ENCODE measurements around the gene LDLRAD4. TPM values are rescaled to one million over a fixed set of nuclear protein-coding genes. Genes with fewer than 3 reads are reported as not detected.

Gene LDLRAD4
- 0.23 TPM for polyA plus RNA-seq (2013, experiment 1 of 2)
- 0.41 TPM for polyA plus RNA-seq (2013, experiment 2 of 2)

GRCh38 chr18:13218368-13218991 is at the start of gene LDLRAD4:
TSS of gene LDLRAD4 (plus strand) at chr18:13218760.
- peak within 1 kb of the TSS in 1 of 2 experiments; percentile 12 for H3K14ac ChIP-seq (ENCODE audit: low read length in 2 of 2)
- no peak within 1 kb of the TSS for H2BK15ac ChIP-seq (ENCODE audit: low read depth, poor library complexity, severe bottlenecking)
- peaks cover 0 to 3% of the 10 kb centered on the region in 2 experiments for H3K36me3 ChIP-seq (ENCODE audit: control insufficient read depth in 1 of 2, insufficient read depth in 2 of 2, low read depth in 1 of 2, low read length in 2 of 2)
- no peak within 1 kb of the TSS for H3K23ac ChIP-seq (ENCODE audit: low read length in 2 of 2)
- no peak within 1 kb of the TSS for H3K9ac ChIP-seq (ENCODE audit: low read length)
- H3K27ac ChIP-seq (ENCODE audit: low read length, poor library complexity, severe bottlenecking), result no peak within 1 kb of the TSS
- H3K18ac ChIP-seq (ENCODE audit: low read depth in 1 of 2, low read length in 2 of 2), result peak within 1 kb of the TSS in 1 of 2 experiments; percentile 19
- H3K27me3 ChIP-seq (ENCODE audit: control insufficient read depth in 1 of 2, insufficient read depth in 1 of 2, low read length in 2 of 2), result peaks cover 70 to 76% of the 10 kb centered on the region in 2 experiments
- no peak within 1 kb of the TSS for H4K8ac ChIP-seq (ENCODE audit: low read length)
- no peak within 1 kb of the TSS for H4K91ac ChIP-seq (ENCODE audit: low read length)
- H2BK12ac ChIP-seq (ENCODE audit: low read length in 2 of 2), result no peak within 1 kb of the TSS
- no peaks in the 10 kb centered on the region for H3K9me3 ChIP-seq (ENCODE audit: control insufficient read depth, low read length)
- H3K4ac ChIP-seq (ENCODE audit: low read depth in 1 of 2, low read length in 2 of 2), result no peak within 1 kb of the TSS
- no peak for DNase-seq
- no peaks in the 10 kb centered on the region for H3K79me1 ChIP-seq (replicated peaks; ENCODE audit: low read length, poor library complexity, severe bottlenecking)
- peaks cover 23% of the 10 kb centered on the region for H3K4me1 ChIP-seq (ENCODE audit: control insufficient read depth, insufficient read depth, low read depth, low read length)
- H3K4me3 ChIP-seq (ENCODE audit: insufficient read depth in 1 of 2, low read depth in 1 of 2, low read length in 2 of 2), result peak within 1 kb of the TSS; percentile 44 to 55
- no peak within 1 kb of the TSS for H2AFZ ChIP-seq (ENCODE audit: low read depth, low read length)
- no peak within 1 kb of the TSS for H2AK5ac ChIP-seq (ENCODE audit: low read length, severe bottlenecking)
- no peak within 1 kb of the TSS for H2BK120ac ChIP-seq (ENCODE audit: low read depth, low read length)
- H3K4me2 ChIP-seq (ENCODE audit: low read length, poor library complexity, severe bottlenecking), result peak within 1 kb of the TSS; percentile 85
- no peak within 1 kb of the TSS for H2BK5ac ChIP-seq (ENCODE audit: low read depth, low read length, poor library complexity, severe bottlenecking)
- 1% methylated on average over 56 of the region's 57 CpGs for WGBS

- no peaks in the 10 kb centered on the region for H3K36me3 ChIP-seq (ENCODE audit: control insufficient read depth in 1 of 2, insufficient read depth in 2 of 2, low read depth in 1 of 2, low read length in 2 of 2)
- no peak overlapping the region for H3K14ac ChIP-seq (ENCODE audit: low read length in 2 of 2)
- H2BK12ac ChIP-seq (ENCODE audit: low read length in 2 of 2), result no peak overlapping the region
- H3K9me3 ChIP-seq (ENCODE audit: control insufficient read depth, low read length), result no peaks in the 10 kb centered on the region
- no peak overlapping the region for H2BK120ac ChIP-seq (ENCODE audit: low read depth, low read length)
- no peaks in the 10 kb centered on the region for H3K4me1 ChIP-seq (ENCODE audit: control insufficient read depth, insufficient read depth, low read depth, low read length)
- H4K8ac ChIP-seq (ENCODE audit: low read length), result no peak overlapping the region
- 88% methylated on average over 14 of the region's 14 CpGs for WGBS
- no peak overlapping the region for H2AK5ac ChIP-seq (ENCODE audit: low read length, severe bottlenecking)
- H3K4me2 ChIP-seq (ENCODE audit: low read length, poor library complexity, severe bottlenecking), result no peak overlapping the region
- no peak for DNase-seq
- no peak overlapping the region for H2BK15ac ChIP-seq (ENCODE audit: low read depth, poor library complexity, severe bottlenecking)
- no peak overlapping the region for H3K27ac ChIP-seq (ENCODE audit: low read length, poor library complexity, severe bottlenecking)
- no peak overlapping the region for H3K4ac ChIP-seq (ENCODE audit: low read depth in 1 of 2, low read length in 2 of 2)
- no peak overlapping the region for H3K23ac ChIP-seq (ENCODE audit: low read length in 2 of 2)
- no peak overlapping the region for H2AFZ ChIP-seq (ENCODE audit: low read depth, low read length)
- no peak overlapping the region for H3K18ac ChIP-seq (ENCODE audit: low read depth in 1 of 2, low read length in 2 of 2)
- H3K27me3 ChIP-seq (ENCODE audit: control insufficient read depth in 1 of 2, insufficient read depth in 1 of 2, low read length in 2 of 2), result peaks cover 0 to 10% of the 10 kb centered on the region in 2 experiments
- H3K4me3 ChIP-seq (ENCODE audit: insufficient read depth in 1 of 2, low read depth in 1 of 2, low read length in 2 of 2), result no peak overlapping the region
- H3K79me1 ChIP-seq (replicated peaks; ENCODE audit: low read length, poor library complexity, severe bottlenecking), result no peaks in the 10 kb centered on the region
- no peak overlapping the region for H4K91ac ChIP-seq (ENCODE audit: low read length)
- H3K9ac ChIP-seq (ENCODE audit: low read length), result no peak overlapping the region
- H2BK5ac ChIP-seq (ENCODE audit: low read depth, low read length, poor library complexity, severe bottlenecking), result no peak overlapping the region
These were observed 44.9 kb upstream of the LDLRAD4 start for GRCh38 chr18:13173578-13174145.

GRCh38 chr18:13175266-13175665 is 43.3 kb upstream of the LDLRAD4 start:
- Histone ChIP-seq H3K4me1 (ENCODE audit: control insufficient read depth, insufficient read depth, low read depth, low read length) (no peaks in the 10 kb centered on the region), H3K27me3 (ENCODE audit: control insufficient read depth in 1 of 2, insufficient read depth in 1 of 2, low read length in 2 of 2) (peaks cover 0 to 10% of the 10 kb centered on the region in 2 experiments), H3K4ac (ENCODE audit: low read depth in 1 of 2, low read length in 2 of 2) (no peak overlapping the region), H3K4me3 (ENCODE audit: insufficient read depth in 1 of 2, low read depth in 1 of 2, low read length in 2 of 2) (no peak overlapping the region), H3K36me3 (ENCODE audit: control insufficient read depth in 1 of 2, insufficient read depth in 2 of 2, low read depth in 1 of 2, low read length in 2 of 2) (no peaks in the 10 kb centered on the region), H2BK5ac (ENCODE audit: low read depth, low read length, poor library complexity, severe bottlenecking) (no peak overlapping the region), H3K27ac (ENCODE audit: low read length, poor library complexity, severe bottlenecking) (no peak overlapping the region), H2BK15ac (ENCODE audit: low read depth, poor library complexity, severe bottlenecking) (no peak overlapping the region), H2BK12ac (ENCODE audit: low read length in 2 of 2) (no peak overlapping the region), H2AK5ac (ENCODE audit: low read length, severe bottlenecking) (no peak overlapping the region), H3K18ac (ENCODE audit: low read depth in 1 of 2, low read length in 2 of 2) (no peak overlapping the region), H3K4me2 (ENCODE audit: low read length, poor library complexity, severe bottlenecking) (no peak overlapping the region), H2AFZ (ENCODE audit: low read depth, low read length) (no peak overlapping the region), H4K91ac (ENCODE audit: low read length) (no peak overlapping the region), H3K79me1 (replicated peaks; ENCODE audit: low read length, poor library complexity, severe bottlenecking) (no peaks in the 10 kb centered on the region), H2BK120ac (ENCODE audit: low read depth, low read length) (no peak overlapping the region), H3K9me3 (ENCODE audit: control insufficient read depth, low read length) (no peaks in the 10 kb centered on the region), H3K23ac (ENCODE audit: low read length in 2 of 2) (no peak overlapping the region), H3K9ac (ENCODE audit: low read length) (no peak overlapping the region), H3K14ac (ENCODE audit: low read length in 2 of 2) (no peak overlapping the region), H4K8ac (ENCODE audit: low read length) (no peak overlapping the region)
- 78% methylated on average over 8 of the region's 8 CpGs for WGBS
- no peak for DNase-seq

- no peak overlapping the region for H2BK5ac ChIP-seq (ENCODE audit: low read depth, low read length, poor library complexity, severe bottlenecking)
- no peak overlapping the region for H3K4me3 ChIP-seq (ENCODE audit: insufficient read depth in 1 of 2, low read depth in 1 of 2, low read length in 2 of 2)
- H4K8ac ChIP-seq (ENCODE audit: low read length), result no peak overlapping the region
- no peak overlapping the region for H3K4ac ChIP-seq (ENCODE audit: low read depth in 1 of 2, low read length in 2 of 2)
- H3K9me3 ChIP-seq (ENCODE audit: control insufficient read depth, low read length), result no peaks in the 10 kb centered on the region
- no peak for DNase-seq
- H3K23ac ChIP-seq (ENCODE audit: low read length in 2 of 2), result no peak overlapping the region
- H3K4me2 ChIP-seq (ENCODE audit: low read length, poor library complexity, severe bottlenecking), result no peak overlapping the region
- no peaks in the 10 kb centered on the region for H3K36me3 ChIP-seq (ENCODE audit: control insufficient read depth in 1 of 2, insufficient read depth in 2 of 2, low read depth in 1 of 2, low read length in 2 of 2)
- H3K18ac ChIP-seq (ENCODE audit: low read depth in 1 of 2, low read length in 2 of 2), result no peak overlapping the region
- no peak overlapping the region for H2BK120ac ChIP-seq (ENCODE audit: low read depth, low read length)
- H4K91ac ChIP-seq (ENCODE audit: low read length), result no peak overlapping the region
- no peak overlapping the region for H3K9ac ChIP-seq (ENCODE audit: low read length)
- WGBS, result 91% methylated on average over 6 of the region's 6 CpGs
- H3K27me3 ChIP-seq (ENCODE audit: control insufficient read depth in 1 of 2, insufficient read depth in 1 of 2, low read length in 2 of 2), result peaks cover 0 to 10% of the 10 kb centered on the region in 2 experiments
- no peak overlapping the region for H2AFZ ChIP-seq (ENCODE audit: low read depth, low read length)
- H3K27ac ChIP-seq (ENCODE audit: low read length, poor library complexity, severe bottlenecking), result no peak overlapping the region
- no peaks in the 10 kb centered on the region for H3K4me1 ChIP-seq (ENCODE audit: control insufficient read depth, insufficient read depth, low read depth, low read length)
- no peak overlapping the region for H2BK15ac ChIP-seq (ENCODE audit: low read depth, poor library complexity, severe bottlenecking)
- H2AK5ac ChIP-seq (ENCODE audit: low read length, severe bottlenecking), result no peak overlapping the region
- no peak overlapping the region for H3K14ac ChIP-seq (ENCODE audit: low read length in 2 of 2)
- no peak overlapping the region for H2BK12ac ChIP-seq (ENCODE audit: low read length in 2 of 2)
- no peaks in the 10 kb centered on the region for H3K79me1 ChIP-seq (replicated peaks; ENCODE audit: low read length, poor library complexity, severe bottlenecking)
These were observed 42.8 kb upstream of the LDLRAD4 start for GRCh38 chr18:13175754-13176210.

Measured in mesenchymal stem cell (in vitro differentiated cells and primary cell).